WTC11 (cell line): ENCODE data around the gene KLK13. TPM values are rescaled to one million over a fixed set of nuclear protein-coding genes. Genes with fewer than 3 reads are reported as not detected.

Experiments
- ATAC-seq: fragments of 200-7000 bp; cut with Tn5 transposase; 2 replicates; pipeline ENCODE4 v1.10.0; 2021; ENCODE audit warnings: mild to moderate bottlenecking, moderate library complexity
- CTCF ChIA-PET: fragments of 300-600 bp; sonication (Branson Sonifier 250); formaldehyde crosslinking; loops from one replicate; lab custom pipeline; 2021; ENCODE audit warnings: antibody characterized with exemption; lab: Charles Lee
- POLR2A ChIA-PET: fragments of 350-600 bp; sonication (Branson Sonifier 250); formaldehyde crosslinking; loops from one replicate; lab custom pipeline; 2021; ENCODE audit warnings: antibody characterized with exemption; lab: Charles Lee
- DNase-seq: peaks from one replicate; pipeline ENCODE4 v3.0.0; 2021; ENCODE audit warnings: low spot score
- H3K27ac Mint-ChIP-seq: 2 replicates; pipeline ENCODE4 v1.8.0; 2021; ENCODE audit warnings: mixed read lengths
- H3K27me3 Mint-ChIP-seq: 2 replicates; pipeline ENCODE4 v1.8.0; 2021; ENCODE audit warnings: low read depth, mild to moderate bottlenecking, moderate library complexity, mixed read lengths
- H3K36me3 Mint-ChIP-seq: 2 replicates; pipeline ENCODE4 v1.8.0; 2021; ENCODE audit warnings: mixed read lengths
- H3K4me1 Mint-ChIP-seq: 2 replicates; pipeline ENCODE4 v1.8.0; 2022; ENCODE audit warnings: mixed read lengths
- H3K4me3 Mint-ChIP-seq: 2 replicates; pipeline ENCODE4 v1.8.0; 2021; ENCODE audit warnings: mild to moderate bottlenecking, moderate library complexity, mixed read lengths
- H3K9me3 Mint-ChIP-seq: 2 replicates; pipeline ENCODE4 v1.8.0; 2021; ENCODE audit warnings: mixed read lengths
- AFF4 ChIP-seq: sonication (generic); formaldehyde crosslinking; IDR thresholded peaks from 2 replicates; pipeline ENCODE4 v1.8.1; 2023; ENCODE audit warnings: mild to moderate bottlenecking, missing genetic modification reagents, borderline replicate concordance
- AR ChIP-seq: fragments of 250-450 bp; sonication (Bioruptor Pico); IDR thresholded peaks from 2 replicates; pipeline ENCODE4 v1.9.0; 2021; ENCODE audit warnings: mild to moderate bottlenecking
- E2F4 ChIP-seq: sonication (generic); formaldehyde crosslinking; IDR thresholded peaks from 2 replicates; pipeline ENCODE4 v1.8.1; 2022; ENCODE audit warnings: low read depth, mild to moderate bottlenecking, moderate library complexity, missing genetic modification reagents, borderline replicate concordance
- HMGA2 ChIP-seq: fragments of 250-450 bp; sonication (Bioruptor Pico); IDR thresholded peaks from 2 replicates; pipeline ENCODE4 v1.4.0; 2021; ENCODE audit warnings: mild to moderate bottlenecking, moderate library complexity
- HMGXB4 ChIP-seq: sonication (generic); formaldehyde crosslinking; IDR thresholded peaks from 2 replicates; pipeline ENCODE4 v1.8.1; 2023; ENCODE audit warnings: mild to moderate bottlenecking, moderate library complexity, missing genetic modification reagents
- JAZF1 ChIP-seq: fragments of 250-450 bp; sonication (Bioruptor Pico); IDR thresholded peaks from 2 replicates; pipeline ENCODE4 v1.9.0; 2021; ENCODE audit warnings: moderate library complexity, mild to moderate bottlenecking, inconsistent platforms
- NFYB ChIP-seq: sonication (generic); formaldehyde crosslinking; conservative IDR thresholded peaks from 2 replicates; pipeline ENCODE4 v1.8.0; 2022; ENCODE audit warnings: low read depth, missing genetic modification reagents
- OVOL2 ChIP-seq: fragments of 250-450 bp; sonication (Bioruptor Pico); IDR thresholded peaks from 2 replicates; pipeline ENCODE4 v1.9.0; 2021; ENCODE audit warnings: mild to moderate bottlenecking, borderline replicate concordance
- SOX15 ChIP-seq: fragments of 250-450 bp; sonication (Bioruptor Pico); IDR thresholded peaks from 2 replicates; pipeline ENCODE4 v1.9.0; 2021; ENCODE audit warnings: mild to moderate bottlenecking
- SP1 ChIP-seq: sonication (generic); formaldehyde crosslinking; conservative IDR thresholded peaks from 2 replicates; pipeline ENCODE4 v1.8.1; 2022; ENCODE audit warnings: missing genetic modification reagents
- TEAD1 ChIP-seq: sonication (generic); formaldehyde crosslinking; IDR thresholded peaks from 2 replicates; pipeline ENCODE4 v1.8.0; 2022; ENCODE audit warnings: mild to moderate bottlenecking, missing genetic modification reagents
- ZBTB21 ChIP-seq: sonication (generic); formaldehyde crosslinking; IDR thresholded peaks from 2 replicates; pipeline ENCODE4 v1.8.1; 2023; ENCODE audit warnings: mild to moderate bottlenecking, missing genetic modification reagents, borderline replicate concordance
- ZBTB43 ChIP-seq: sonication (generic); formaldehyde crosslinking; IDR thresholded peaks from 2 replicates; pipeline ENCODE4 v1.8.1; 2023; ENCODE audit warnings: mild to moderate bottlenecking, missing genetic modification reagents
- ZNF121 ChIP-seq: sonication (generic); formaldehyde crosslinking; IDR thresholded peaks from 2 replicates; pipeline ENCODE4 v1.8.0; 2023; ENCODE audit warnings: missing genetic modification reagents
- ZNF219 ChIP-seq: sonication (generic); formaldehyde crosslinking; IDR thresholded peaks from 2 replicates; pipeline ENCODE4 v1.8.0; 2023; ENCODE audit warnings: missing genetic modification reagents, mild to moderate bottlenecking, borderline replicate concordance
- ZNF281 ChIP-seq: sonication (generic); formaldehyde crosslinking; IDR thresholded peaks from 2 replicates; pipeline ENCODE4 v1.8.0; 2023; ENCODE audit warnings: mild to moderate bottlenecking, missing genetic modification reagents
- ZNF423 ChIP-seq: fragments of 250-450 bp; sonication (Bioruptor Pico); IDR thresholded peaks from 2 replicates; pipeline ENCODE4 v2.1.2; 2022; ENCODE audit warnings: mild to moderate bottlenecking, moderate library complexity
- total RNA-seq: library from RNA; stranded (reverse); gene quantifications from 3 replicates; pipeline ENCODE4 v1.2.3, GENCODE V29; 2021

KLK13 gene
- total RNA-seq, 1 experiment from 2014 or later, result 3.1 TPM

GRCh38 chr19:51101171-51101865 is 36.4 kb upstream of the KLK13 start:
- H3K36me3 Mint-ChIP-seq, result peaks cover 7% of the 10 kb centered on the region; the same call in 1 of the 2 replicates
- no peak overlapping the region for H3K27ac Mint-ChIP-seq
- ChIA-PET CTCF (interaction anchor here (2.5 kb wide), 1 partner anchor 85 kb away, joined by 17 read pairs; no protein-coding TSS in a partner anchor), POLR2A (no interaction called here)
- TF ChIP-seq HMGXB4 (CRISPR knock-in tag), result no peak
- TF ChIP-seq OVOL2 (CRISPR knock-in tag), result no peak
- no peak for TF ChIP-seq ZBTB21
- TF ChIP-seq TEAD1, result no peak
- no peak for TF ChIP-seq AR (CRISPR knock-in tag)
- TF ChIP-seq NFYB (CRISPR knock-in tag), result no peak
- ATAC-seq (no peak), DNase-seq (no peak)
- no peaks in the 10 kb centered on the region for H3K4me1 Mint-ChIP-seq
- H3K27me3 Mint-ChIP-seq, result no peaks in the 10 kb centered on the region
- no peaks in the 10 kb centered on the region for H3K9me3 Mint-ChIP-seq
- no peak overlapping the region for H3K4me3 Mint-ChIP-seq

GRCh38 chr19:51100601-51101000 is 35.7 kb upstream of the KLK13 start:
- H3K4me1 Mint-ChIP-seq, result no peaks in the 10 kb centered on the region
- no peaks in the 10 kb centered on the region for H3K27me3 Mint-ChIP-seq
- H3K36me3 Mint-ChIP-seq, result peaks cover 7% of the 10 kb centered on the region; the same call in 1 of the 2 replicates
- ATAC-seq (no peak), DNase-seq (no peak)
- H3K9me3 Mint-ChIP-seq, result no peaks in the 10 kb centered on the region
- POLR2A ChIA-PET, result no interaction called here
- CTCF ChIA-PET, result interaction anchor here (2.5 kb wide), 1 partner anchor 84 kb away, joined by 17 read pairs; no protein-coding TSS in a partner anchor
- TF ChIP-seq SOX15, result no peak
- no peak for TF ChIP-seq JAZF1 (CRISPR knock-in tag)
- no peak for TF ChIP-seq SP1 (CRISPR knock-in tag)
- TF ChIP-seq ZNF281, result no peak
- TF ChIP-seq HMGA2 (CRISPR knock-in tag), result no peak
- H3K4me3 Mint-ChIP-seq, result no peak overlapping the region
- H3K27ac Mint-ChIP-seq, result no peak overlapping the region

- CTCF ChIA-PET, result interaction anchor here (1.0 kb wide), 1 partner anchor 78 kb away, joined by 3 read pairs; no protein-coding TSS in a partner anchor
- Mint-ChIP-seq H3K4me3 (no peak overlapping the region), H3K36me3 (peaks cover 7% of the 10 kb centered on the region; the same call in 1 of the 2 replicates)
- no peak for TF ChIP-seq ZNF121 (CRISPR knock-in tag)
- no peak for TF ChIP-seq ZBTB43 (CRISPR knock-in tag)
- no peak for TF ChIP-seq JAZF1 (CRISPR knock-in tag)
- no peak for TF ChIP-seq ZNF423
- no peak for TF ChIP-seq E2F4 (CRISPR knock-in tag)
- TF ChIP-seq AFF4 (CRISPR knock-in tag), result no peak
- no peak for TF ChIP-seq ZNF219
Measured at GRCh38 chr19:51099047-51099382, 34.1 kb upstream of the KLK13 start.

More at GRCh38 chr19:51099047-51099382, 34.1 kb upstream of the KLK13 start:
- Mint-ChIP-seq H3K9me3 (no peaks in the 10 kb centered on the region), H3K27me3 (no peaks in the 10 kb centered on the region), H3K4me1 (peaks cover 7% of the 10 kb centered on the region), H3K27ac (no peak overlapping the region)
- ATAC-seq (no peak), DNase-seq (no peak)
- POLR2A ChIA-PET, result no interaction called here
